ENCODE data around the gene MBNL1. TPM values are rescaled to one million over a fixed set of nuclear protein-coding genes. Genes with fewer than 3 reads are reported as not detected.
"Not testable (repeated sequence)": the region's sequence is repeated elsewhere in the genome, so short reads cannot be mapped to it uniquely, and the experiment has no call there.

Gene MBNL1
- total RNA-seq, 1 experiment from 2014 or later: 130 TPM

- DNase-seq (ENCODE audit: extremely low read depth, low read depth): no peak
These were observed 47.6 kb downstream of the MBNL1 start for GRCh38 chr3:152316318-152316717.

- DNase-seq (ENCODE audit: extremely low read depth, low read depth): no peak
These were observed 48.5 kb downstream of the MBNL1 start for GRCh38 chr3:152317184-152317583.

GRCh38 chr3:152317956-152318355 lies 49.2 kb downstream of the MBNL1 start:
- no peak for DNase-seq (ENCODE audit: extremely low read depth, low read depth)

GRCh38 chr3:152318512-152318911 lies 49.8 kb downstream of the MBNL1 start:
- DNase-seq (ENCODE audit: extremely low read depth, low read depth): no peak

- DNase-seq (ENCODE audit: extremely low read depth, low read depth): no peak
These were observed 50.5 kb downstream of the MBNL1 start for GRCh38 chr3:152319256-152319655.

- no peak for DNase-seq (ENCODE audit: extremely low read depth, low read depth)
These were observed 51.3 kb downstream of the MBNL1 start for GRCh38 chr3:152319831-152320617.

- DNase-seq (ENCODE audit: extremely low read depth, low read depth): no peak
These were observed 52.6 kb downstream of the MBNL1 start for GRCh38 chr3:152321200-152321954.

GRCh38 chr3:152321955-152322377 lies 53.2 kb downstream of the MBNL1 start:
- no peak for DNase-seq (ENCODE audit: extremely low read depth, low read depth)

GRCh38 chr3:152322756-152323155 lies 54.0 kb downstream of the MBNL1 start:
- DNase-seq (ENCODE audit: extremely low read depth, low read depth): no peak

- no peak for DNase-seq (ENCODE audit: extremely low read depth, low read depth)
These were observed 55.1 kb downstream of the MBNL1 start for GRCh38 chr3:152323834-152324233.

GRCh38 chr3:152325136-152325535 lies 56.4 kb downstream of the MBNL1 start:
- no peak for DNase-seq (ENCODE audit: extremely low read depth, low read depth)

GRCh38 chr3:152327203-152327602 lies 58.5 kb downstream of the MBNL1 start:
- DNase-seq (ENCODE audit: extremely low read depth, low read depth): no peak

- peak; percentile 60 for DNase-seq (ENCODE audit: extremely low read depth, low read depth)
These were observed 60.1 kb downstream of the MBNL1 start for GRCh38 chr3:152328841-152329240.

- no peak for DNase-seq (ENCODE audit: extremely low read depth, low read depth)
These were observed 61.8 kb downstream of the MBNL1 start for GRCh38 chr3:152330559-152330958.

GRCh38 chr3:152331018-152331541 lies 62.4 kb downstream of the MBNL1 start:
- DNase-seq (ENCODE audit: extremely low read depth, low read depth): peak; percentile 45

GRCh38 chr3:152331998-152332397 lies 63.3 kb downstream of the MBNL1 start:
- no peak for DNase-seq (ENCODE audit: extremely low read depth, low read depth)

GRCh38 chr3:152333928-152334327 lies 65.2 kb downstream of the MBNL1 start:
- no peak for DNase-seq (ENCODE audit: extremely low read depth, low read depth)

- DNase-seq (ENCODE audit: extremely low read depth, low read depth): no peak
These were observed 66.0 kb downstream of the MBNL1 start for GRCh38 chr3:152334761-152335160.

- DNase-seq (ENCODE audit: extremely low read depth, low read depth): no peak
These were observed 66.5 kb downstream of the MBNL1 start for GRCh38 chr3:152335273-152335672.

- DNase-seq (ENCODE audit: extremely low read depth, low read depth): not testable (repeated sequence)
These were observed 68.6 kb downstream of the MBNL1 start for GRCh38 chr3:152337337-152337736.

- DNase-seq (ENCODE audit: extremely low read depth, low read depth): no peak
These were observed 69.5 kb downstream of the MBNL1 start for GRCh38 chr3:152338159-152338720.

Measured in NCI-H460 (cell line).